Fibroblast of mammary gland (primary cell): ENCODE results near the gene CHST11.

Source experiments
- DNase-seq: peaks from one replicate; pipeline ENCODE4 v3.0.0-alpha.2; 2010; ENCODE audit warnings: low read depth
- H3K4me3 ChIP-seq: 2 replicates; pipeline ENCODE4 v1.5.1; 2011; ENCODE audit warnings: low read depth, mild to moderate bottlenecking, low read length, moderate library complexity; ENCODE audit not compliant: control insufficient read depth
- CTCF ChIP-seq: conservative IDR thresholded peaks from 2 replicates; pipeline ENCODE4 v1.5.1; 2011; ENCODE audit warnings: low read depth, low read length, inconsistent platforms; ENCODE audit not compliant: control insufficient read depth, insufficient read depth

CHST11 gene

GRCh38 chr12:104722601-104723534 lies 266.1 kb downstream of the CHST11 start:
- no peak for TF ChIP-seq CTCF
- DNase-seq = no peak
- no peak overlapping the region for H3K4me3 ChIP-seq

GRCh38 chr12:104723895-104724294 lies 267.1 kb downstream of the CHST11 start:
- DNase-seq = no peak
- no peak for TF ChIP-seq CTCF

GRCh38 chr12:104724992-104725585 lies 268.3 kb downstream of the CHST11 start:
- no peak for DNase-seq
- H3K4me3 ChIP-seq = no peak overlapping the region
- no peak for TF ChIP-seq CTCF

More at GRCh38 chr12:104723895-104724294, 267.1 kb downstream of the CHST11 start:
- no peak overlapping the region for H3K4me3 ChIP-seq

- TF ChIP-seq CTCF = no peak
- no peak overlapping the region for H3K4me3 ChIP-seq
- DNase-seq = no peak
These were observed 268.9 kb downstream of the CHST11 start for GRCh38 chr12:104725610-104726009.

GRCh38 chr12:104727726-104728465 lies 271.1 kb downstream of the CHST11 start:
- no peak for TF ChIP-seq CTCF
- H3K4me3 ChIP-seq = no peak overlapping the region
- no peak for DNase-seq

GRCh38 chr12:104729091-104729490 lies 272.3 kb downstream of the CHST11 start:
- H3K4me3 ChIP-seq = no peak overlapping the region
- TF ChIP-seq CTCF = no peak
- no peak for DNase-seq
